Progenitor cell of endocrine pancreas (in vitro differentiated cells): ENCODE results near the gene FAM241A. TPM values are rescaled to one million over a fixed set of nuclear protein-coding genes. Genes with fewer than 3 reads are reported as not detected.
"Not testable (repeated sequence)": the region's sequence is repeated elsewhere in the genome, so short reads cannot be mapped to it uniquely, and the experiment has no call there.

Experiments used
- DNase-seq: peaks from one replicate; pipeline ENCODE4 v3.0.0; 2021; ENCODE audit warnings: low spot score; ENCODE audit not compliant: unreplicated experiment
- H3K27ac Mint-ChIP-seq: 2 replicates; pipeline ENCODE4 v1.8.0; 2021; ENCODE audit warnings: mild to moderate bottlenecking, moderate library complexity, mixed read lengths
- H3K27me3 Mint-ChIP-seq: 2 replicates; pipeline ENCODE4 v1.8.0; 2021; ENCODE audit warnings: mixed read lengths
- H3K36me3 Mint-ChIP-seq: 2 replicates; pipeline ENCODE4 v1.8.0; 2022; ENCODE audit warnings: mixed read lengths; ENCODE audit not compliant: insufficient read depth
- H3K4me1 Mint-ChIP-seq: 2 replicates; pipeline ENCODE4 v1.8.0; 2021; ENCODE audit warnings: low read depth, mixed read lengths
- H3K4me3 Mint-ChIP-seq: 2 replicates; pipeline ENCODE4 v1.8.0; 2021; ENCODE audit warnings: low read depth, mild to moderate bottlenecking, moderate library complexity, mixed read lengths
- H3K9me3 Mint-ChIP-seq: 2 replicates; pipeline ENCODE4 v1.8.0; 2021; ENCODE audit warnings: low read depth, mixed read lengths
- CTCF ChIP-seq: fragments of 200-600 bp; sonication (generic); IDR thresholded peaks from one replicate; pipeline ENCODE4 v1.5.0; 2021; ENCODE audit warnings: antibody characterized with exemption, mild to moderate bottlenecking; ENCODE audit not compliant: unreplicated experiment
- total RNA-seq: library from RNA; stranded (reverse); gene quantifications from 2 replicates; pipeline ENCODE4 v1.2.1, GENCODE V29; 2021

Gene FAM241A
- total RNA-seq, 1 donor from 2014 or later, result 0.22 TPM

- no peaks in the 10 kb centered on the region for H3K36me3 Mint-ChIP-seq
- DNase-seq, result no peak
- no peaks in the 10 kb centered on the region for H3K27me3 Mint-ChIP-seq
- H3K4me3 Mint-ChIP-seq, result no peak overlapping the region
- TF ChIP-seq CTCF, result no peak
- H3K27ac Mint-ChIP-seq, result no peak overlapping the region
- no peaks in the 10 kb centered on the region for H3K9me3 Mint-ChIP-seq
- no peaks in the 10 kb centered on the region for H3K4me1 Mint-ChIP-seq
Observed at GRCh38 chr4:112196461-112196860, 51.2 kb downstream of the FAM241A start.

- no peak for TF ChIP-seq CTCF
- peaks cover 4% of the 10 kb centered on the region for H3K4me1 Mint-ChIP-seq
- no peak overlapping the region for H3K27ac Mint-ChIP-seq
- no peaks in the 10 kb centered on the region for H3K27me3 Mint-ChIP-seq
- no peak overlapping the region for H3K4me3 Mint-ChIP-seq
- no peak for DNase-seq
- H3K36me3 Mint-ChIP-seq, result no peaks in the 10 kb centered on the region
- no peaks in the 10 kb centered on the region for H3K9me3 Mint-ChIP-seq
Observed at GRCh38 chr4:112199041-112199440, 53.8 kb downstream of the FAM241A start.

GRCh38 chr4:112201915-112202505, 56.8 kb downstream of the FAM241A start:
- no peak overlapping the region for H3K27ac Mint-ChIP-seq
- peaks cover 4% of the 10 kb centered on the region for H3K4me1 Mint-ChIP-seq
- DNase-seq, result no peak
- no peak overlapping the region for H3K4me3 Mint-ChIP-seq
- no peaks in the 10 kb centered on the region for H3K27me3 Mint-ChIP-seq
- H3K36me3 Mint-ChIP-seq, result no peaks in the 10 kb centered on the region
- no peak for TF ChIP-seq CTCF
- no peaks in the 10 kb centered on the region for H3K9me3 Mint-ChIP-seq

- no peaks in the 10 kb centered on the region for H3K9me3 Mint-ChIP-seq
- H3K27me3 Mint-ChIP-seq, result no peaks in the 10 kb centered on the region
- no peak for TF ChIP-seq CTCF
- peaks cover 4% of the 10 kb centered on the region for H3K4me1 Mint-ChIP-seq
- H3K4me3 Mint-ChIP-seq, result no peak overlapping the region
- DNase-seq, result no peak
- no peak overlapping the region for H3K27ac Mint-ChIP-seq
- H3K36me3 Mint-ChIP-seq, result no peaks in the 10 kb centered on the region
Observed at GRCh38 chr4:112203593-112203992, 58.3 kb downstream of the FAM241A start.

- Mint-ChIP-seq H3K27ac (no peak overlapping the region), H3K9me3 (no peaks in the 10 kb centered on the region), H3K4me1 (peaks cover 4% of the 10 kb centered on the region), H3K4me3 (no peak overlapping the region), H3K36me3 (no peaks in the 10 kb centered on the region), H3K27me3 (no peaks in the 10 kb centered on the region)
- DNase-seq, result no peak
- TF ChIP-seq CTCF, result no peak
Observed at GRCh38 chr4:112206431-112206830, 61.2 kb downstream of the FAM241A start.

GRCh38 chr4:112208137-112209095, 63.2 kb downstream of the FAM241A start:
- H3K27me3 Mint-ChIP-seq, H3K27ac Mint-ChIP-seq: not testable (repeated sequence)

More at GRCh38 chr4:112208137-112209095, 63.2 kb downstream of the FAM241A start:
- not testable (repeated sequence) for H3K36me3 Mint-ChIP-seq, H3K4me3 Mint-ChIP-seq, H3K9me3 Mint-ChIP-seq, H3K4me1 Mint-ChIP-seq, DNase-seq
